GM23338 (cell line): Measurements from ENCODE around the gene LMAN1L. TPM values are rescaled to one million over a fixed set of nuclear protein-coding genes. Genes with fewer than 3 reads are reported as not detected.

Experiments
- ATAC-seq: fragments of 200-7000 bp; cut with Tn5 transposase; 3 replicates; pipeline ENCODE4 v1.9.1; 2020
- DNase-seq: peaks from one replicate; pipeline ENCODE4 v3.0.0-alpha.2; 2015; ENCODE audit warnings: low spot score
- H2AFZ ChIP-seq: fragments of 200-600 bp; sonication (generic); 2 replicates; pipeline ENCODE4 v1.8.0; 2016; ENCODE audit warnings: antibody characterized with exemption, mild to moderate bottlenecking, moderate library complexity
- H3F3A ChIP-seq: fragments of 200-600 bp; sonication (generic); replicated peaks from 2 replicates; pipeline ENCODE4 v1.8.0; 2017; ENCODE audit warnings: antibody characterized with exemption, mixed run types, low read depth
- H3K27ac ChIP-seq: fragments of 200-600 bp; sonication (generic); 2 replicates; pipeline ENCODE4 v1.6.1; 2016; ENCODE audit warnings: low read depth
- H3K27me3 ChIP-seq: fragments of 200-600 bp; sonication (generic); 2 replicates; pipeline ENCODE4 v1.8.0; 2016; ENCODE audit warnings: mild to moderate bottlenecking, mixed run types, moderate library complexity; ENCODE audit not compliant: insufficient read depth
- H3K36me3 ChIP-seq: fragments of 200-600 bp; sonication (generic); 2 replicates; pipeline ENCODE4 v1.8.0; 2016; ENCODE audit warnings: mild to moderate bottlenecking; ENCODE audit not compliant: insufficient read depth
- H3K4me1 ChIP-seq: fragments of 200-600 bp; sonication (generic); 2 replicates; pipeline ENCODE4 v1.8.0; 2016; ENCODE audit warnings: mild to moderate bottlenecking, moderate library complexity; ENCODE audit not compliant: insufficient read depth
- H3K4me2 ChIP-seq: fragments of 200-600 bp; sonication (generic); 2 replicates; pipeline ENCODE4 v1.7.1; 2017; ENCODE audit warnings: mixed run types
- H3K4me3 ChIP-seq: fragments of 200-600 bp; sonication (generic); 2 replicates; pipeline ENCODE4 v1.6.1; 2016; ENCODE audit warnings: mixed run types
- H3K79me2 ChIP-seq: fragments of 200-600 bp; sonication (generic); replicated peaks from 2 replicates; pipeline ENCODE4 v1.8.0; 2017; ENCODE audit warnings: mild to moderate bottlenecking; ENCODE audit not compliant: insufficient read depth
- H3K9me2 ChIP-seq: fragments of 200-600 bp; sonication (generic); 2 replicates; pipeline ENCODE4 v1.8.0; 2017; ENCODE audit not compliant: insufficient read depth
- H4K20me1 ChIP-seq: fragments of 200-600 bp; sonication (generic); replicated peaks from 2 replicates; pipeline ENCODE4 v1.8.0; 2017; ENCODE audit warnings: mild to moderate bottlenecking; ENCODE audit not compliant: insufficient read depth
- H3K27ac Mint-ChIP-seq: 2 replicates; pipeline ENCODE4 v1.8.0; 2020; ENCODE audit warnings: inconsistent platforms, mild to moderate bottlenecking, moderate library complexity, mixed read lengths
- H3K27me3 Mint-ChIP-seq: 3 replicates; pipeline ENCODE4 v1.8.0; 2022; ENCODE audit warnings: low read depth, mild to moderate bottlenecking, moderate library complexity, mixed read lengths, inconsistent platforms; ENCODE audit not compliant: insufficient read depth, poor library complexity
- H3K36me3 Mint-ChIP-seq: 3 replicates; pipeline ENCODE4 v1.8.0; 2021; ENCODE audit warnings: low read depth, mild to moderate bottlenecking, inconsistent platforms, moderate library complexity, mixed read lengths
- H3K4me1 Mint-ChIP-seq: 3 replicates; pipeline ENCODE4 v1.8.0; 2020; ENCODE audit warnings: mild to moderate bottlenecking, inconsistent platforms, mixed read lengths
- H3K4me3 Mint-ChIP-seq: 3 replicates; pipeline ENCODE4 v1.8.0; 2021; ENCODE audit warnings: moderate library complexity, mild to moderate bottlenecking, inconsistent platforms, mixed read lengths
- H3K9me3 Mint-ChIP-seq: 3 replicates; pipeline ENCODE4 v1.8.0; 2020; ENCODE audit warnings: moderate library complexity, mild to moderate bottlenecking, inconsistent platforms, mixed read lengths
- CREB1 ChIP-seq: fragments of 250-450 bp; sonication (Bioruptor Pico); IDR thresholded peaks from 2 replicates; pipeline ENCODE4 v1.5.0; 2020; ENCODE audit warnings: low read depth, mild to moderate bottlenecking, moderate library complexity
- CTCF ChIP-seq, 2 experiments: fragments of 200-600 bp in 1 of 2; sonication (generic) in 1 of 2; conservative IDR thresholded peaks; 2 replicates each; pipeline versions ENCODE4 v1.5.1 to v1.6.1; 2016 to 2017; ENCODE audit warnings: antibody characterized with exemption in 2 of 2, low read depth in 2 of 2, mild to moderate bottlenecking in 2 of 2, moderate library complexity in 1 of 2
- EZH2 ChIP-seq: fragments of 200-600 bp; sonication (generic); IDR thresholded peaks from one replicate; pipeline ENCODE4 v1.8.0; 2017; ENCODE audit warnings: antibody characterized with exemption, mild to moderate bottlenecking, low read depth; ENCODE audit not compliant: unreplicated experiment
- EZH2phosphoT487 ChIP-seq: fragments of 200-600 bp; sonication (generic); IDR thresholded peaks from one replicate; pipeline ENCODE4 v1.8.1; 2018; ENCODE audit warnings: antibody characterized with exemption; ENCODE audit not compliant: unreplicated experiment
- STAT1 ChIP-seq: IDR thresholded peaks from one replicate; pipeline ENCODE4 v1.6.1; 2016; ENCODE audit warnings: antibody characterized with exemption; ENCODE audit not compliant: unreplicated experiment
- ZNF114 ChIP-seq: fragments of 250-450 bp; sonication (Bioruptor Pico); IDR thresholded peaks from 2 replicates; pipeline ENCODE4 v1.5.0; 2020; ENCODE audit warnings: mild to moderate bottlenecking, moderate library complexity
- polyA plus RNA-seq: library from polyadenylated mRNA; unstranded; fragments of >200 nt; fragmentation: Nextera tagmentation; extraction: Ambion mirVana; gene quantifications from 2 replicates; pipeline ENCODE4 v1.2.1, GENCODE V29; 2016
- total RNA-seq: library from RNA; depleted of rRNA; stranded (reverse); fragments of >200 nt; shearing (Covaris generic); gene quantifications from 2 replicates; pipeline ENCODE4 v1.2.3, GENCODE V29; 2014
- TF ChIP-seq, protein P1 (sequence below): IDR thresholded peaks from one replicate; pipeline ENCODE4 v1.6.1; 2018; ENCODE audit warnings: antibody characterized with exemption; ENCODE audit not compliant: unreplicated experiment

Gene LMAN1L
- total and polyA plus RNA-seq, 2 experiments from 2014 or later = not detected

GRCh38 chr15:74816624-74817369, 4.2 kb downstream of the LMAN1L start:
- DNase-seq = peak; percentile 26
- peaks cover 3% of the 10 kb centered on the region; the same call in 1 of the 2 replicates for H3F3A ChIP-seq
- H3K4me1 ChIP-seq = 0 out of 2 replicates have a peak, but pooled peaks cover 7% of the 10 kb centered on the region
- H3K4me1 Mint-ChIP-seq = peaks cover 23% of the 10 kb centered on the region
- no peaks in the 10 kb centered on the region for H3K9me2 ChIP-seq
- no peaks in the 10 kb centered on the region for H4K20me1 ChIP-seq
- H3K79me2 ChIP-seq = no peaks in the 10 kb centered on the region
- H3K27ac Mint-ChIP-seq = no peak overlapping the region
- no peak; the same call in 1 of the 3 replicates for ATAC-seq
- TF ChIP-seq ZNF114 (CRISPR knock-in tag) (no peak), CREB1 (no peak), EZH2phosphoT487 (no peak), STAT1 (no peak), EZH2 (no peak), CTCF (conservative IDR thresholded peaks at IDR 0.05; ENCODE audit: low read depth in 2 of 2) (peak; percentile 23 to 26; a peak in 2 of 4 replicates)
- TF ChIP-seq, protein P1, sequence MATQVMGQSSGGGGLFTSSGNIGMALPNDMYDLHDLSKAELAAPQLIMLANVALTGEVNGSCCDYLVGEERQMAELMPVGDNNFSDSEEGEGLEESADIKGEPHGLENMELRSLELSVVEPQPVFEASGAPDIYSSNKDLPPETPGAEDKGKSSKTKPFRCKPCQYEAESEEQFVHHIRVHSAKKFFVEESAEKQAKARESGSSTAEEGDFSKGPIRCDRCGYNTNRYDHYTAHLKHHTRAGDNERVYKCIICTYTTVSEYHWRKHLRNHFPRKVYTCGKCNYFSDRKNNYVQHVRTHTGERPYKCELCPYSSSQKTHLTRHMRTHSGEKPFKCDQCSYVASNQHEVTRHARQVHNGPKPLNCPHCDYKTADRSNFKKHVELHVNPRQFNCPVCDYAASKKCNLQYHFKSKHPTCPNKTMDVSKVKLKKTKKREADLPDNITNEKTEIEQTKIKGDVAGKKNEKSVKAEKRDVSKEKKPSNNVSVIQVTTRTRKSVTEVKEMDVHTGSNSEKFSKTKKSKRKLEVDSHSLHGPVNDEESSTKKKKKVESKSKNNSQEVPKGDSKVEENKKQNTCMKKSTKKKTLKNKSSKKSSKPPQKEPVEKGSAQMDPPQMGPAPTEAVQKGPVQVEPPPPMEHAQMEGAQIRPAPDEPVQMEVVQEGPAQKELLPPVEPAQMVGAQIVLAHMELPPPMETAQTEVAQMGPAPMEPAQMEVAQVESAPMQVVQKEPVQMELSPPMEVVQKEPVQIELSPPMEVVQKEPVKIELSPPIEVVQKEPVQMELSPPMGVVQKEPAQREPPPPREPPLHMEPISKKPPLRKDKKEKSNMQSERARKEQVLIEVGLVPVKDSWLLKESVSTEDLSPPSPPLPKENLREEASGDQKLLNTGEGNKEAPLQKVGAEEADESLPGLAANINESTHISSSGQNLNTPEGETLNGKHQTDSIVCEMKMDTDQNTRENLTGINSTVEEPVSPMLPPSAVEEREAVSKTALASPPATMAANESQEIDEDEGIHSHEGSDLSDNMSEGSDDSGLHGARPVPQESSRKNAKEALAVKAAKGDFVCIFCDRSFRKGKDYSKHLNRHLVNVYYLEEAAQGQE = no peak
- no peaks in the 10 kb centered on the region for H3K27me3 ChIP-seq
- H3K27ac ChIP-seq = no peak overlapping the region
- no peak overlapping the region for H3K4me3 ChIP-seq
- H3K4me2 ChIP-seq = no peak overlapping the region
- no peaks in the 10 kb centered on the region for H3K9me3 Mint-ChIP-seq
- peaks cover 12% of the 10 kb centered on the region for H3K27me3 Mint-ChIP-seq
- H2AFZ ChIP-seq = peak overlapping the region; percentile 60
- no peak overlapping the region for H3K4me3 Mint-ChIP-seq
- H3K36me3 Mint-ChIP-seq = no peaks in the 10 kb centered on the region; the same call in 2 of the 3 replicates
- no peaks in the 10 kb centered on the region for H3K36me3 ChIP-seq

- H3K27me3 Mint-ChIP-seq = peaks cover 14% of the 10 kb centered on the region
- DNase-seq = no peak
- H2AFZ ChIP-seq = peak overlapping the region; percentile 60; the same call in 1 of the 2 replicates
These were observed 4.7 kb downstream of the LMAN1L start for GRCh38 chr15:74817370-74817737.

More at GRCh38 chr15:74817370-74817737, 4.7 kb downstream of the LMAN1L start:
- Histone ChIP-seq H3F3A (peaks cover 3% of the 10 kb centered on the region; the same call in 1 of the 2 replicates), H3K4me3 (no peak overlapping the region), H3K4me1 (0 out of 2 replicates have a peak, but pooled peaks cover 7% of the 10 kb centered on the region), H3K27ac (no peak overlapping the region), H3K27me3 (no peaks in the 10 kb centered on the region), H3K36me3 (no peaks in the 10 kb centered on the region), H3K4me2 (no peak overlapping the region), H4K20me1 (no peaks in the 10 kb centered on the region), H3K79me2 (no peaks in the 10 kb centered on the region), H3K9me2 (no peaks in the 10 kb centered on the region)
- H3K4me1 Mint-ChIP-seq = peaks cover 24% of the 10 kb centered on the region
- TF ChIP-seq CTCF (conservative IDR thresholded peaks at IDR 0.05; ENCODE audit: low read depth in 2 of 2) (peak in 1 of 2 experiments; percentile 34; a peak in 2 of 4 replicates), EZH2phosphoT487 (no peak)
- H3K27ac Mint-ChIP-seq = no peak overlapping the region
- no peaks in the 10 kb centered on the region; the same call in 2 of the 3 replicates for H3K36me3 Mint-ChIP-seq
- ATAC-seq = peak; percentile 60
- H3K9me3 Mint-ChIP-seq = no peaks in the 10 kb centered on the region
- no peak overlapping the region for H3K4me3 Mint-ChIP-seq
